DMS114 treated with DMSO at 0.1 percent for 48 hours (cell line): ENCODE measurements around the gene SLC5A10.
"Not testable (repeated sequence)": the region's sequence is repeated elsewhere in the genome, so short reads cannot be mapped to it uniquely, and the experiment has no call there.

Experiments
- DNase-seq: peaks from one replicate; lab custom pipeline; 2025; ENCODE audit not compliant: unreplicated experiment; lab: John Stamatoyannopoulos, UW

The SLC5A10 gene

GRCh38 chr17:18946536-18946935, 5.4 kb upstream of the SLC5A10 start:
- no peak for DNase-seq

- DNase-seq, result no peak
Observed at GRCh38 chr17:18947866-18948265, 4.1 kb upstream of the SLC5A10 start.

GRCh38 chr17:18948476-18949006, 3.4 kb upstream of the SLC5A10 start:
- DNase-seq, result no peak

- DNase-seq, result no peak
Observed at GRCh38 chr17:18949566-18949965, 2.4 kb upstream of the SLC5A10 start.

- DNase-seq, result no peak
Observed at GRCh38 chr17:18950346-18950745, 1.6 kb upstream of the SLC5A10 start.

- DNase-seq, result no peak
Observed at GRCh38 chr17:18950944-18951905, 740 bp upstream of the SLC5A10 start.

- DNase-seq, result no peak
Observed at GRCh38 chr17:18953231-18953728, 1.3 kb downstream of the SLC5A10 start.

GRCh38 chr17:18954321-18954720, 2.4 kb downstream of the SLC5A10 start:
- DNase-seq, result no peak

- no peak for DNase-seq
Observed at GRCh38 chr17:18955009-18955408, 3.0 kb downstream of the SLC5A10 start.

GRCh38 chr17:18956021-18956420, 4.1 kb downstream of the SLC5A10 start:
- not testable (repeated sequence) for DNase-seq

GRCh38 chr17:18956581-18956980, 4.6 kb downstream of the SLC5A10 start:
- no peak for DNase-seq

GRCh38 chr17:18957831-18958230, 5.9 kb downstream of the SLC5A10 start:
- no peak for DNase-seq

- DNase-seq, result no peak
Observed at GRCh38 chr17:18958611-18959010, 6.6 kb downstream of the SLC5A10 start.

GRCh38 chr17:18959071-18959844, 7.3 kb downstream of the SLC5A10 start:
- no peak for DNase-seq

GRCh38 chr17:18959845-18960240, 7.9 kb downstream of the SLC5A10 start:
- no peak for DNase-seq

GRCh38 chr17:18960241-18960665, 8.3 kb downstream of the SLC5A10 start:
- DNase-seq, result no peak

- no peak for DNase-seq
Observed at GRCh38 chr17:18960803-18961511, 9.0 kb downstream of the SLC5A10 start.

- DNase-seq, result no peak
Observed at GRCh38 chr17:18961634-18962493, 9.9 kb downstream of the SLC5A10 start.

GRCh38 chr17:18962494-18962815, 10.5 kb downstream of the SLC5A10 start:
- no peak for DNase-seq
